ENCODE measurements around the gene SNTG2.

SNTG2 gene

GRCh38 chr2:990970-991369 is 40.3 kb downstream of the SNTG2 start:
- DNase-seq (ENCODE audit: low read depth in 2 of 2), result no peak

- DNase-seq (ENCODE audit: low read depth in 2 of 2), result no peak
Measured at GRCh38 chr2:1002350-1002749, 51.7 kb downstream of the SNTG2 start.

GRCh38 chr2:1004398-1004797 is 53.7 kb downstream of the SNTG2 start:
- no peak for DNase-seq (ENCODE audit: low read depth in 2 of 2)

- no peak for DNase-seq (ENCODE audit: low read depth in 2 of 2)
Measured at GRCh38 chr2:1010415-1010930, 59.8 kb downstream of the SNTG2 start.

- DNase-seq (ENCODE audit: low read depth in 2 of 2), result no peak
Measured at GRCh38 chr2:1011006-1011405, 60.4 kb downstream of the SNTG2 start.

GRCh38 chr2:1011985-1012384 is 61.3 kb downstream of the SNTG2 start:
- no peak for DNase-seq (ENCODE audit: low read depth in 2 of 2)

- DNase-seq (ENCODE audit: low read depth in 2 of 2), result no peak
Measured at GRCh38 chr2:1014802-1015201, 64.2 kb downstream of the SNTG2 start.

GRCh38 chr2:1016500-1016899 is 65.9 kb downstream of the SNTG2 start:
- no peak for DNase-seq (ENCODE audit: low read depth in 2 of 2)

- DNase-seq (ENCODE audit: low read depth in 2 of 2), result no peak
Measured at GRCh38 chr2:1017827-1018226, 67.2 kb downstream of the SNTG2 start.

GRCh38 chr2:1020206-1020605 is 69.6 kb downstream of the SNTG2 start:
- DNase-seq (ENCODE audit: low read depth in 2 of 2), result no peak

GRCh38 chr2:1022178-1022577 is 71.5 kb downstream of the SNTG2 start:
- DNase-seq (ENCODE audit: low read depth in 2 of 2), result no peak

GRCh38 chr2:1024981-1025380 is 74.3 kb downstream of the SNTG2 start:
- DNase-seq (ENCODE audit: low read depth in 2 of 2), result no peak

- no peak for DNase-seq (ENCODE audit: low read depth in 2 of 2)
Measured at GRCh38 chr2:1026141-1026540, 75.5 kb downstream of the SNTG2 start.

GRCh38 chr2:1028831-1029230 is 78.2 kb downstream of the SNTG2 start:
- no peak for DNase-seq (ENCODE audit: low read depth in 2 of 2)

- DNase-seq (ENCODE audit: low read depth in 2 of 2), result peak in 1 of 2 donors; percentile 23
Measured at GRCh38 chr2:1032030-1032429, 81.4 kb downstream of the SNTG2 start.

GRCh38 chr2:1033069-1033468 is 82.4 kb downstream of the SNTG2 start:
- DNase-seq (ENCODE audit: low read depth in 2 of 2), result no peak

GRCh38 chr2:1037066-1037465 is 86.4 kb downstream of the SNTG2 start:
- no peak for DNase-seq (ENCODE audit: low read depth in 2 of 2)

GRCh38 chr2:1039549-1039948 is 88.9 kb downstream of the SNTG2 start:
- DNase-seq (ENCODE audit: low read depth in 2 of 2), result no peak

- no peak for DNase-seq (ENCODE audit: low read depth in 2 of 2)
Measured at GRCh38 chr2:1041012-1041805, 90.6 kb downstream of the SNTG2 start.

- no peak for DNase-seq (ENCODE audit: low read depth in 2 of 2)
Measured at GRCh38 chr2:1045109-1045508, 94.5 kb downstream of the SNTG2 start.

GRCh38 chr2:1046067-1046466 is 95.4 kb downstream of the SNTG2 start:
- DNase-seq (ENCODE audit: low read depth in 2 of 2), result no peak

GRCh38 chr2:1047485-1047884 is 96.8 kb downstream of the SNTG2 start:
- DNase-seq (ENCODE audit: low read depth in 2 of 2), result no peak

GRCh38 chr2:1049691-1050090 is 99.0 kb downstream of the SNTG2 start:
- no peak for DNase-seq (ENCODE audit: low read depth in 2 of 2)

GRCh38 chr2:1051075-1051474 is 100.4 kb downstream of the SNTG2 start:
- DNase-seq (ENCODE audit: low read depth in 2 of 2), result no peak
